Loucy (cell line): ENCODE measurements around the gene BARX2.

Experiments
- EZH2phosphoT487 ChIP-seq: fragments of 200-600 bp; IDR thresholded peaks from 2 replicates; pipeline ENCODE4 v1.6.1; 2018; ENCODE audit warnings: antibody characterized with exemption, mild to moderate bottlenecking, moderate library complexity, borderline replicate concordance
- TF ChIP-seq, protein P1 (sequence below): fragments of 200-600 bp; sonication (generic); conservative IDR thresholded peaks from 2 replicates; pipeline ENCODE4 v1.5.1; 2014; ENCODE audit warnings: mild to moderate bottlenecking, antibody characterized with exemption, low read length

DNA sequence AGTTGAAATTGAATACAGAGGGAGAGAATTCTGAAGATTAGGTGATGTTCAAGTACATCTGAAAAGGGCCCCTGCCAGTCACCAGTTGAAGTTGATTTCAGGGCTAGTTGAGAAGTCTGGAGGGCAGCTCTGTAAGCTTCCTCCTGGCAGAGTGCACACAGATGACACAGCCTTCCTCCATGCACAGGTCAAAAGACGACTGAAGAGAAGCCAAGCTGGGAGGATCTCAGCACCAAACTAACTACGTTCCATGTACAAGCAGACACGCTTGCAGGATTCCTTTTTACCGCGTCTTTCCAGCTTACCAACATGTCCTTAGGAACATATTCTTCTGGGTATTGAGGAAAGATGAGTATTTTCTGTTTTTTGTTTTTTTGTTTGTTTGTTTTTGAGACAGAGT lies 7.9 kb downstream of the BARX2 start:
- TF ChIP-seq, protein P1, sequence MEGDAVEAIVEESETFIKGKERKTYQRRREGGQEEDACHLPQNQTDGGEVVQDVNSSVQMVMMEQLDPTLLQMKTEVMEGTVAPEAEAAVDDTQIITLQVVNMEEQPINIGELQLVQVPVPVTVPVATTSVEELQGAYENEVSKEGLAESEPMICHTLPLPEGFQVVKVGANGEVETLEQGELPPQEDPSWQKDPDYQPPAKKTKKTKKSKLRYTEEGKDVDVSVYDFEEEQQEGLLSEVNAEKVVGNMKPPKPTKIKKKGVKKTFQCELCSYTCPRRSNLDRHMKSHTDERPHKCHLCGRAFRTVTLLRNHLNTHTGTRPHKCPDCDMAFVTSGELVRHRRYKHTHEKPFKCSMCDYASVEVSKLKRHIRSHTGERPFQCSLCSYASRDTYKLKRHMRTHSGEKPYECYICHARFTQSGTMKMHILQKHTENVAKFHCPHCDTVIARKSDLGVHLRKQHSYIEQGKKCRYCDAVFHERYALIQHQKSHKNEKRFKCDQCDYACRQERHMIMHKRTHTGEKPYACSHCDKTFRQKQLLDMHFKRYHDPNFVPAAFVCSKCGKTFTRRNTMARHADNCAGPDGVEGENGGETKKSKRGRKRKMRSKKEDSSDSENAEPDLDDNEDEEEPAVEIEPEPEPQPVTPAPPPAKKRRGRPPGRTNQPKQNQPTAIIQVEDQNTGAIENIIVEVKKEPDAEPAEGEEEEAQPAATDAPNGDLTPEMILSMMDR: no peak
- TF ChIP-seq EZH2phosphoT487: no peak
